Measurements from ENCODE around the gene BOK.

Gene BOK

DNA sequence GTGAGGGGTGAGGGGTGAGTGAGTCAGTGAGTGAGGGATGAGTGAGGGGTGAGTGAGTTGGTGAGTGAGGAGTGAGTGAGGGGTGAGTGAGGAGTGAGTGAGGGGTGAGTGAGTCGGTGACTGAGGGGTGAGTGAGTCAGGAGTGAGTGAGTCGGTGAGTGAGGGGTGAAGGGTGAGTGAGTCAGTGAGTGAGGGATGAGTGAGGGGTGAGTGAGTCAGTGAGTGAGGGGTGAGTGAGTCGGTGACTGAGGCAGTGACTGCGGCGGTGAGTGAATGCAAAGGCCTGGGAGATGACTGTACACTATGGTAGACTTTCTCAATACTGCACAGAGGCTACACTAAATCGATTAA lies 61.8 kb downstream of the BOK start:
- peaks cover 3% of the 10 kb centered on the region for H3K9me3 Mint-ChIP-seq

More for the DNA sequence above, 61.8 kb downstream of the BOK start:
- H3K4me3 Mint-ChIP-seq, result no peak overlapping the region
- H3K36me3 Mint-ChIP-seq (ENCODE audit: low read depth), result peaks cover 50% of the 10 kb centered on the region
- no peak overlapping the region for H3K27ac Mint-ChIP-seq
- H3K4me1 Mint-ChIP-seq, result peaks cover 11% of the 10 kb centered on the region
- TF ChIP-seq, protein P1, sequence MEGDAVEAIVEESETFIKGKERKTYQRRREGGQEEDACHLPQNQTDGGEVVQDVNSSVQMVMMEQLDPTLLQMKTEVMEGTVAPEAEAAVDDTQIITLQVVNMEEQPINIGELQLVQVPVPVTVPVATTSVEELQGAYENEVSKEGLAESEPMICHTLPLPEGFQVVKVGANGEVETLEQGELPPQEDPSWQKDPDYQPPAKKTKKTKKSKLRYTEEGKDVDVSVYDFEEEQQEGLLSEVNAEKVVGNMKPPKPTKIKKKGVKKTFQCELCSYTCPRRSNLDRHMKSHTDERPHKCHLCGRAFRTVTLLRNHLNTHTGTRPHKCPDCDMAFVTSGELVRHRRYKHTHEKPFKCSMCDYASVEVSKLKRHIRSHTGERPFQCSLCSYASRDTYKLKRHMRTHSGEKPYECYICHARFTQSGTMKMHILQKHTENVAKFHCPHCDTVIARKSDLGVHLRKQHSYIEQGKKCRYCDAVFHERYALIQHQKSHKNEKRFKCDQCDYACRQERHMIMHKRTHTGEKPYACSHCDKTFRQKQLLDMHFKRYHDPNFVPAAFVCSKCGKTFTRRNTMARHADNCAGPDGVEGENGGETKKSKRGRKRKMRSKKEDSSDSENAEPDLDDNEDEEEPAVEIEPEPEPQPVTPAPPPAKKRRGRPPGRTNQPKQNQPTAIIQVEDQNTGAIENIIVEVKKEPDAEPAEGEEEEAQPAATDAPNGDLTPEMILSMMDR (IDR thresholded peaks at IDR 0.05; ENCODE audit: unreplicated experiment in 3 of 3), result no peak
- H3K27me3 Mint-ChIP-seq (ENCODE audit: low read depth), result no peaks in the 10 kb centered on the region

Measured in nephron (organoid).